ENCODE measurements around the gene GPRIN3.
"Not testable (repeated sequence)": the region's sequence is repeated elsewhere in the genome, so short reads cannot be mapped to it uniquely, and the experiment has no call there.

The GPRIN3 gene

DNA sequence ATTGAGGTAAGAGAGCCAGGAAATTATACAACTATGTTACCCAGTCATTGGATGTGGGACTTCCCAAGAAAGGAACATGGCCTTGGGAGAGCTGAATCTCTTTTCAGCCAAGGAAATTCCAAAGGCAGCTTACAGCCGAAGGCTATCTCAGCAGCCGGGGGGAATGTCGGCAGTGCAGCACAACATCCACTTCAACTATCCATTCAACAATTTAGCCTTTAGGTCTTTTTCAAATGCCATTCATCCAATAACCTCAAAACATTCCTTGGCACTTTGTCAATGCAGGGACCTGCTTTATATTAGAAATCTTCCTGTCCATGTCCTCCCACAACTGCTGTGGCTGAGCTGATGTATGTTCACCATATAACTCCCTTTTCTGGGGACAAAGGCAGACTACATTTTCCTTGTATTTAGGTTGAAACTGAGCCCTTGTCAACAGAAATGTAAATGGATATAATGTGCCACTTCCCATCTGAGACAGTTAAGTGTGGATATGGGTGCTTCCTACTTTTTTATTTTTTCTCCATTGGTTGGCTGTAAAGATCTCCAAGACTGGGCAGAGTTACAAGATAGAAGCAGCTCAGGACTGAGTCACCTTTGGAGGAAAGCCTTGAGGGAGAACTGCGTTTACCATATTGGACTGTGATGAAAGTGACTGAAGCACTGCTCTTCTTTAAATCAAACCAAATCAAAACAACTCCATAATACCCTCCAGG lies 94.8 kb downstream of the GPRIN3 start:
- DNase-seq, result no peak

DNA sequence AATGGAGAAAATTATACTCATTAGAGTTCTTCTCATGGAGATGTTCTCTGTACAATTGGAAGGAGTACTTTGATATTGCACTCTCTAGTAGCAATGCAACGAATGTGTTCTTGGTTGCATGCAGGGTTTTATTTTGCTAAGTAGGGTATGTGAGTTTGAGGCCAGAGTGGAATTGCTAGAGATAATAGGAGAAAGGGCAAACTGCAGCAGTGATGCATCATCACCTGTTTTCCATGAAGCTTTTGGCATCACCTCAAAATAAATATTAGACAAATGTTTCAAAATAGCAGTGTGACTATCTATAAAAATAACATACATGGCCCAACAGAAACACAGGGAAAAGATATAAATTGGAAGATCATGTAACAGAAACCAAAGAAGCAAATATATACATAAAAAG lies 103.0 kb downstream of the GPRIN3 start:
- no peak for DNase-seq

DNA sequence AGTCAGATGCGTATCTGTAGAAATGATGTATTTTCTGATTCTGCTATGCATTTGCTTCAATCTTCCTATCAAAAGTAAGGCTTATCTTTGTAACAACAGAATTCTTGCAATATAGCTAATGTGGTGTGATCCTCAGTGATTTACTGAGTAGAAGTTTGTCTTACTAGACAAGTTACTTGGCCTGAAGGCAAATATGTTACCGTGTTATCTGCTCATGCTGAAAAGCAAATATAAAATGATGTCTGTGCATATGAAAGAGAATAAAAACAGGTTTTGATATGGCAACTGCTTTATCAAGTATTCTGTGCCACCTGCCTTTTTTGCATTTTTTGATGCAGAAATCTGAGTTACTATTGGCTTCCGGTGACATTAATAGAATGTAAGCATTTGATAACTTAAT lies 103.7 kb downstream of the GPRIN3 start:
- DNase-seq, result no peak

DNA sequence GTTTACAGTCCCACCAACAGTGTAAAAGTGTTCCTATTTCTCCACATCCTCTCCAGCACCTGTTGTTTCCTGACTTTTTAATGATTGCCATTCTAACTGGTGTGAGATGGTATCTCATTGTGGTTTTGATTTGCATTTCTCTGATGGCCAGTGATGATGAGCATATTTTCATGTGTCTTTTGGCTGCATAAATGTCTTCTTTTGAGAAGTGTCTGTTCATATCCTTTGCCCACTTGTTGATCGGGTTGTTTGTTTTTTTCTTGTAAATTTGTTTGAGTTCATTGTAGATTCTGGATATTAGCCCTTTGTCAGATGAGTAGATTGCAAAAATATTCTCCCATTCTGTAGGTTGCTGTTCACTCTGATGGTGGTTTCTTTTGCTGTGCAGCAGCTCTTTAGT lies 108.2 kb downstream of the GPRIN3 start:
- DNase-seq, result not testable (repeated sequence)

DNA sequence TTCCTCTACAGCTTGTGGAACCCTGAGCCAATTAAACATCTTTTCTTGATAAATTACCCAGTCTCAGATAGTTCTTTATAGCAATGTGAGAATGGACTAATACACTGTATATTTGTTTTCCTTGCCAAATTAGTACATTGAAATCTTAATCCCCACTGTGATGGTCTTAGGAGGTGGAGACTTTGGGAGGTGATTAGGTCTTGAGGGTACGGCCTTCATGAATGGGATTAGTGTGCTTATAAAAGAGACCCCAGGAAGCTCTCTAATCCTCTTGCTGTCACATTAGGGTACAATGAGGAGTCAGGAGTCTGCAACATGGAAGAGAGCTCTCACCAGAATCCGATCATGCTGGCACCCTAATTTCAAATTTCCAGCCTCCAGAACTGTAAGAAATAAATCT lies 109.7 kb downstream of the GPRIN3 start:
- DNase-seq, result no peak

DNA sequence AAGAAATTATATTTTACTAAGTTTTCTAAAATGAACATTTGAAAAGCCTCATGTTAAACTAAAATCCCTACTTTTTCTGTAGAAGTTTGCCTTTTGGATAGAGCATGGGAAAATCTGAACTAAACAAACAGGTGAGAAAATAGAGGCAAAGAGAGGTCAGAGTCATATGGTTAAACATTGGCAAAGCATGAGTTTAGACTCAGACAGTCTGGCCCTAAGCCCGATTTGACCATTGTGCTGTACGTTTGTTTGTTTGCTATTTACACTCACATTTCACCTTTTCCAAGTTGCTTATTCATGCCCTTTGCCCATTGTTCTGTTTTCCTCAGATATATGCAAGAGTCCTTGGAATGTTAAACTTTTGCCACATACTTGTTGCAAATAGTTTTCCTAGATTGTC lies 110.9 kb downstream of the GPRIN3 start:
- DNase-seq, result no peak

DNA sequence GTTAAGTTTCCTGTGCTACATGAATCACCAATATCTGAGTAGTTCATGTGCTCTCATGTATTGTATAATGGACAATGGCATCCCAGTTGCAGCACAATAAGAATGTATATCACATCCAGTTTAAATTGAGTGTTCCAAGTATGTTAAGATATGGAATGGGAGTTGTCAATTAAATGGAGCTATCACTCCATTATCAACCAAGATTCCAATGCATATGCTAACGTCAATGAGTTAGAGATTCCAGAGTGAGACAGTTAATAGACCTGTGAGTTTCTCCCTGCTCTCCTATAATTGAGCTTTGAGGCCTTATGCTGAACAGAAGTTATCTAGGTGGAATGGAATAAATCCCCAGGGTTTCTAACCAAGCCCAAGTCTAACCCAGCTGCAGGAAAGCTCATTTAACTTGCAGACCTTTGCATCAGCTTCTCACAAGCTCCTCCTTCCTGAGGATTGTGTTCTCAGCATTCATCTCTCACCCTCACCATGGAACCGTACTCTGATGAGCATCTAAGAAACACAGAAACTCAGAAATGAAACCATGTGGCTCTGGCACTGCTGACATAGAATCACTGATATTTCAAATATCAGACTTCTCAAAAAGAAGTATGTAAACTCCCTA lies 111.4 kb downstream of the GPRIN3 start:
- no peak for DNase-seq

DNA sequence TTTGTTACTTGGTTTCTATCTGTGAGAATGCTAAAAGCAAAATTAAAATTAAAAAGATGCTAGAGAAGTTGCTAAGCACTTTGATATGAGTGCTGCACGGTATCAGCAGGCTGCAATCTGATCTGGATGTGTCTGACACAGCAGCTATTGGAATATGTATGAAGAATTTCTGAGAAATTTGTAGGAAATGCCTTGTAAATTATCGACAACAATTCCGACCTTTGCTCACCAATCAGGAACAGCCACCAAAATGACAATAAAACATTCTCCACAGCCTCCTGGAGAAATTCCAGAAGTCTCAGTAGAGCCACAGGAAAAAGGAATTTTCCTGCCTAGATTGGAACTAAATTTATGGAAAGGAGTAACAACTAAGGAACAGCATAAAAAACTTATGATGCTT lies 113.8 kb downstream of the GPRIN3 start:
- DNase-seq, result no peak

All from NCI-H2107 (cell line).